Fibroblast of villous mesenchyme (primary cell): Measurements from ENCODE around the gene ANXA5. TPM values are rescaled to one million over a fixed set of nuclear protein-coding genes. Genes with fewer than 3 reads are reported as not detected.

Source experiments
- DNase-seq: peaks from one replicate; pipeline ENCODE4 v3.0.0-alpha.2; 2010; ENCODE audit warnings: low read depth
- H3K4me3 ChIP-seq: 2 replicates; pipeline ENCODE4 v1.5.1; 2011; ENCODE audit warnings: low read depth, mild to moderate bottlenecking, low read length
- total RNA-seq: library from RNA; depleted of rRNA; stranded (reverse); fragments of >200 nt; gene quantifications from 2 replicates; pipeline ENCODE4 v1.2.3, GENCODE V29; 2012
- TF ChIP-seq, protein P1 (sequence below): IDR thresholded peaks from 2 replicates; pipeline ENCODE4 v1.5.1; 2012; ENCODE audit warnings: low read depth, mild to moderate bottlenecking, low read length; ENCODE audit not compliant: insufficient read depth

ANXA5 gene
- total RNA-seq, 1 donor, result 939 TPM

DNA sequence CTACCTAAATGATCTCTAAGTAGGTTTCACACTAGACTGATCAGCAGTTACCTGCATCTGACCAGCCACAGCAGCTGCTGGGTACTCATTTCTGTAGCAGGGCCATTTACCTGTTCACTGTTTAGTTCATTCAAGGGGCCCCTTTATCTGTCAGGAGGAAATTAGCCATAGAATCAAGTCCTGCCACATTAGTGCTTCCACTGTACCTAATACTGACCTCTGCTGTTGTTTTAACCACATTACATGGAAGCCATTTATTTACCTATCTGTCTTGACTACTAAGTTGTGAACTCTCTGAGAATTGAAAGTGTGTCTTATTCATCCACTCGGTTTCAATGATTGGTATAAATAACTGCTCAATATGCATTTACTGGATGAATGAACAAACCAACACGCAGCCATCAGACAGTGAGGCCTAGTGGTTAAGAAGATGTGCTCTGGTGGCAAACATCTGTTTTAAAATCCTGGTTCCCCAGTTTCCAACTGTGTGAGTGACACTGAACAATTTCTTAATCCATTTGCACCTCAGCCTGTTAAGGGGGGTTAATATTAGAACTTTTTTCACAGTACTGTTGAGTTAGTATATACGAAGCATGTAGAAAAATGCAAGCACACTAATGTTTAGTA is 30.0 kb upstream of the ANXA5 start:
- DNase-seq, result peak; percentile 79
- no peak overlapping the region for H3K4me3 ChIP-seq
- TF ChIP-seq, protein P1, sequence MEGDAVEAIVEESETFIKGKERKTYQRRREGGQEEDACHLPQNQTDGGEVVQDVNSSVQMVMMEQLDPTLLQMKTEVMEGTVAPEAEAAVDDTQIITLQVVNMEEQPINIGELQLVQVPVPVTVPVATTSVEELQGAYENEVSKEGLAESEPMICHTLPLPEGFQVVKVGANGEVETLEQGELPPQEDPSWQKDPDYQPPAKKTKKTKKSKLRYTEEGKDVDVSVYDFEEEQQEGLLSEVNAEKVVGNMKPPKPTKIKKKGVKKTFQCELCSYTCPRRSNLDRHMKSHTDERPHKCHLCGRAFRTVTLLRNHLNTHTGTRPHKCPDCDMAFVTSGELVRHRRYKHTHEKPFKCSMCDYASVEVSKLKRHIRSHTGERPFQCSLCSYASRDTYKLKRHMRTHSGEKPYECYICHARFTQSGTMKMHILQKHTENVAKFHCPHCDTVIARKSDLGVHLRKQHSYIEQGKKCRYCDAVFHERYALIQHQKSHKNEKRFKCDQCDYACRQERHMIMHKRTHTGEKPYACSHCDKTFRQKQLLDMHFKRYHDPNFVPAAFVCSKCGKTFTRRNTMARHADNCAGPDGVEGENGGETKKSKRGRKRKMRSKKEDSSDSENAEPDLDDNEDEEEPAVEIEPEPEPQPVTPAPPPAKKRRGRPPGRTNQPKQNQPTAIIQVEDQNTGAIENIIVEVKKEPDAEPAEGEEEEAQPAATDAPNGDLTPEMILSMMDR, result peak; percentile 78

DNA sequence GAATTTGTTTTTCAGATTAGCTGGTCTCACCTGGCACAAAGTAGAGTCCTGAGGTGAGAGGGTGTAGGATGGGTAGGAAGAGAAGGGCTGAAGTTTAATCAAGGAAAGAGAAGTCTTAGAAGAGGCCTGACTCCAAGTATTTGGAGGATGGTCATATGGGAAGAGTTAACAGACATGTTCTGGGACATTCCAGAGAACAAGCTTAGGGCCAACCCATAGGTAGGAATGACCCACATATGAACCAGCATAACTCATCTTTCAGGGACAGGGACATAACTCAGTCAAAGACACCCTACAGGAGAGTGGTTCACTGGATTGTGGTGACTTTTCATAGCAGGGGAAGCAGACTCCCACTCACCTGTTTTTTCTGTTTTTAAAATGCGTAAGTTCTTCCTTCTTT is 27.9 kb upstream of the ANXA5 start:
- H3K4me3 ChIP-seq, result no peak overlapping the region
- DNase-seq, result no peak
- TF ChIP-seq, protein P1, result no peak

DNA sequence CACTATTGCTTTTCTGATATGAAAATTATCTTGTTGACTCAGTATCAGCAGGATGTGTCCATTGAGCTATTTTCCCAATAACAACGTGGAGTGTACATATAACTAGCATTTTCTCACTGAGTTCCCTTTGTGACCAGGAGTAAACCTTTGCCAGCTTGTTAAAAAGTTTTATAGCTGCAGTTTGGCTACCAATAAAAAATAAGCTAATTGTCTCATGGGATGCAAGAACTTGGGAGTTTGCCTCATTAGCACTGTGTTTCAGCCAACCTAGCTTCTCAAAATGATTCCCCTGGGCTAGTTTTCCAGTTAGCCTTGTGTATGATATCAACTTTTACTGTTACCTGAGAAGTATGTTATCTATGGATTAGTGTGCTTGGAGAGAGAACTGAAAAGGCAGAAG is 24.9 kb upstream of the ANXA5 start:
- no peak overlapping the region for H3K4me3 ChIP-seq
- DNase-seq, result no peak
- TF ChIP-seq, protein P1, result no peak

DNA sequence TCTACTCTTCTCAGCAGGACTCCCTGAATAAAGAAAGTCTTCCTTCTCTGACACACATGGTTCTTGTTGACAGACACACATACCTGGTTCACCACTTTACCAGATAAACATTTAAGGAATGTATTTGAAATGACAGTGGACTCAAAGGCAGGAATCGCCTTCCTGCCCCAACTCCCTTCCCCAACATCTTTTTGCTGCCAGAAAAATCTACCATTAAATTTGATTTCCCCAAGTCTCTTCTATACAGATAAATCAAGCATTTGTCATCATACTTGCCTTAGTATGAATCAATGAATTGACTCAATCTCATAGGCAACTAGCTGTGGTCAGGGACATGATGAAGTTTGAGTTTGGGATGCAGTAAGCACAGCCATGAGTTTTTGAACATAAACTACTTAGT is 23.3 kb upstream of the ANXA5 start:
- no peak for DNase-seq
- TF ChIP-seq, protein P1, result no peak
- H3K4me3 ChIP-seq, result no peak overlapping the region

DNA sequence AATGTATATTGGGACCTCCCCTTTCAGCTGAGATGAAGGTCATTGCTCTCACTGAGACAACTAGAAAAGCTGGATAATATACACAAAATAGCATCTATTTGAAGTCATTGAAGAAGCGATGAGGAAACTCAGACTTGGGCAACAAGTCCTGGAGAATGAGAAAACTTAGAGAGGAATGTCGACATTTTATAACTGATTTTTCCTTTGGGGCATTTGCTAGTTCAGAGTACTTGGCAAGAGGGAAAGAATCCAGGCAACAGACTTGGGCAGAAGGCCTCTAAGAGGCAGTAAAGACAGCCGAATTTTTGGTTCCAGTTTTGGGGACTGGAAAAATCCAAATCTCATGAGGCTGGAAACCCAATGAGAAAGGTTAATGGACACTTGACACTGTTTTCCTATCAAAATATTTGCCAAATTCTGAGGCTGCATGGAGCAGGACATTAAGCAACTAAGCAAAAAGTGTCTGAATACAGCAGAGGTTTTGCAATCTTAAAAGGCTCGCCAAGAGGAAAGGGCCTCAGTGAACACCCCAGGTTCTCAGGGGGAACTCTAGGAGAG is 21.0 kb upstream of the ANXA5 start:
- DNase-seq, result peak; percentile 73
- no peak overlapping the region for H3K4me3 ChIP-seq
- TF ChIP-seq, protein P1, result no peak

DNA sequence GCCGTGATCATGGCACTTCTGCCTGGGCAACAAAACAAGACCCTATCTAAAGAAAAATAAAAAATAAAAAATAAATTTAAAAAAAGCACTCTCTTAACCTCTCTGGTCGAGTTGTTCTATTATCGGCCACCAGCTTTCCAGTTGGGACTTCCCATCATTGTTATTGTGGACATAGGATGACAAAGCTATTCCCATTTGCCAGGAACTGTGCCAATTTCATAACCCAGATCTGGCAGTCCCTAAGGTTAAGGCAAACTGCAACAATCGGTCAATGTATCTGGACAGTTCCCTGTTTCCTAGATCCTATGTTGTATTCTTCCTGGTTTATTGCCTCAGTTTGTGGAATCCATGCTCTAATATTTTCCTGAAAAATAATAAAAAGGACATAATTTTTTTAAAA is 17.8 kb upstream of the ANXA5 start:
- H3K4me3 ChIP-seq, result no peak overlapping the region
- no peak for DNase-seq
- TF ChIP-seq, protein P1, result no peak

DNA sequence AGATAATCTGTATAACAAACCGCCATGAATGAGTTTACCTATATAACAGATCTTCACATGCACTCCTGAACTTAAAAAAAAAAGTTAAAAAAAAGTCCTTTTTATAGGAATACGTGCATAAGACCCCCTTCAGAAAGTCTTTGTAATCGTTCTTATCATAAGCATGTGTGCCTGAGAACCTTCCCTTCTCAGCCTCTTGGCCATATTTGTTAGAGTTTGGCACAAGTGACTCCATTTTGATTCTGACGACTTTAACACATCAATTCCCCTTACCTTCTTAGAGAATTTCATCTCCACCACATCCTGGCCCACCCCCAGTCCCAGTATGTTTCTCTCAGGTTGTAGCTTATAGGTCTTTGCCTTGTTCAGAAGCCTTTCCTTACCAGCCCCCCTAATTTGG is 16.0 kb upstream of the ANXA5 start:
- TF ChIP-seq, protein P1, result no peak
- DNase-seq, result no peak
- no peak overlapping the region for H3K4me3 ChIP-seq
